ENCODE results near the gene MEAF6.

The MEAF6 gene

DNA sequence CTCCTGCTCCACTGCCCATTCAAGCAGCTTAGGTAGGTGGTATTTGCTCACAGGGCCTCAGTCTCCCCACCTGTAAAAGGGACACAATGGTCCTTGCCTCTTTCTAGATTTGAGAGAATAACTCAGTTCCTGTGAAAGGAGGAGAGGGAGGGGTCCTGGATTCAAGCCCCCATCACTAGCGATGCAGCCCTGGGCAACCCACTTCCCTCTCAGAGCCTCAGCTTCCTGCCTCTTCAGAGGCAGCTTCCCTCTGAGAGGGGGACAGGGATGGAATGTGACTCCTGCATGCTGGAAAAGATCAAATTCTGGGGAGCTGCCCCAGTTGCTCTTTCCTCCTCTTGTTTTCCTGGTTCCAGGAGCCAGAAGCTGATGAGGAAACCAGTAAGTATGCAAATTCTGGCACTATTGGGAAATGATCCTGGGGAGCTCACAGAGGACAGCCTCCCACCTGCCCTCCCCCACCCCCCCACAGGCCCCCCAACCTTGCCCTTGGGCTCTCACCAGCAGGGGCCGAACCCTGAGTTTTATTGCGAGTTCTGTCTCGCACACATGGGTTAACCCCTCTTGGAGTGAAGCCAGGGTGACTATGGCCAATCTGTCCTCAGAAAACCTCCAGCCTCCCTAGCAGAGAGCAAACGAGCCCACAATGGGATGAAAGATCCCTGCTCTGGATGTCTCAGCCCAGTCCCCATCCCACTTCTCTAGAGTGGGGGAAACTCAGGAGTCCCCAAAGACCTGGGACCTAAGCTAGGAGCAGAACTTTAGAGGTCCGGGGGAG, 28.5 kb downstream of the MEAF6 start:
- no peak for DNase-seq (ENCODE audit: low read depth in 2 of 2, low spot score in 1 of 2)

DNA sequence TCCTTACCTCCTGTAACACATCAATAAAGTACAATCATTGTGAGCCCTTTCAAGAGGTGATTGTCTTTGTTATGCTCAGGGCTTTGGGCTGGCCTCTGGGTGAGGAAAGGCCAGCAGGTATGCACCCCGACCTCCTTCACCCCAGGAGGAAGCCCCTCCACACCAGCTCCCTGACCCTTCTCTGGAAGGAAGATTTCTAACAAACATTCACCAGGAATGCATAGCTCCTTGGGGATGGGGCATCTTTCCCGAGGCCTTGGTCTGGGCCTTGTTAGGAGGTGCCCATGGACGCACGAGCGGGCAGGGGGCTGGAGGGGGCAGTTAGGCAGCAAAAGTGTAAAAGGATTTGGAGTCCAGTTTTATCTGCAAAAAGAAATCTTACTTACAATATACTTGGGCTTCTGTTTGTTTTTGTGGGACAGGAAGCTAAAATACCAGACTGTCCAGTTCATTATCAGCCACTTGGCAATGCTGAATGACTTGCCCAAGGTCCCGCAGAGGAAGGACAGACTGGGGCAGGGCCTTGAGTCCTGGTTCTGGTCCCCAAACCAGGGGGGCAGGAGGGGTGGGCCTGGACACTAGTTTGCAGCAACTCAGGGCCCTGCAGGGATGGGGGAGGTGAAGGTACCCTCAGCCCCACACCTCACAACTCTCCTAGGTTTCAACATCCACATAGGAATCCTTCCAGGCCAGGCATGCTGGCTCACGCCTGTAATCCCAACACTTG, 30.1 kb downstream of the MEAF6 start:
- no peak for DNase-seq (ENCODE audit: low read depth in 2 of 2, low spot score in 1 of 2)

DNA sequence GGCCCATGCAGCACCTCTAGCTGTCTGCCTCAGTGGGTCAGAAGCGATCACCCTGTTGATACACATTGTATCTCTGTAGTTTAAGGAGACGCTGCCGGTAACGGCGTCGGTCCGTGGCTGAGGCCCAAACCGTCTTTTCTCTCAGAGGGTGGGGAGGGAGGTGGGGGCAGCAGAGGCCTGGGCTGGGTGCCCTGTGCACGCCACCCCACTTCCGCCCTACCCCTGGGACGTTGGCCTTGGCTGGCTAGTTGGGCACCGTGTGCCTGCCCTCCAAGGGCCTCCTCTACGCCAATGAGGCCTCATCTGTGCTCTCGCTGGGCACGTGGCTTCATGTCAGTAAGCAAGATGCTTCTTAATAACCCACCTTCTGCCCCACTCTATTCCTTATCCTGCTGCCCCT, 30.8 kb downstream of the MEAF6 start:
- DNase-seq (ENCODE audit: low read depth in 2 of 2, low spot score in 1 of 2), result no peak

DNA sequence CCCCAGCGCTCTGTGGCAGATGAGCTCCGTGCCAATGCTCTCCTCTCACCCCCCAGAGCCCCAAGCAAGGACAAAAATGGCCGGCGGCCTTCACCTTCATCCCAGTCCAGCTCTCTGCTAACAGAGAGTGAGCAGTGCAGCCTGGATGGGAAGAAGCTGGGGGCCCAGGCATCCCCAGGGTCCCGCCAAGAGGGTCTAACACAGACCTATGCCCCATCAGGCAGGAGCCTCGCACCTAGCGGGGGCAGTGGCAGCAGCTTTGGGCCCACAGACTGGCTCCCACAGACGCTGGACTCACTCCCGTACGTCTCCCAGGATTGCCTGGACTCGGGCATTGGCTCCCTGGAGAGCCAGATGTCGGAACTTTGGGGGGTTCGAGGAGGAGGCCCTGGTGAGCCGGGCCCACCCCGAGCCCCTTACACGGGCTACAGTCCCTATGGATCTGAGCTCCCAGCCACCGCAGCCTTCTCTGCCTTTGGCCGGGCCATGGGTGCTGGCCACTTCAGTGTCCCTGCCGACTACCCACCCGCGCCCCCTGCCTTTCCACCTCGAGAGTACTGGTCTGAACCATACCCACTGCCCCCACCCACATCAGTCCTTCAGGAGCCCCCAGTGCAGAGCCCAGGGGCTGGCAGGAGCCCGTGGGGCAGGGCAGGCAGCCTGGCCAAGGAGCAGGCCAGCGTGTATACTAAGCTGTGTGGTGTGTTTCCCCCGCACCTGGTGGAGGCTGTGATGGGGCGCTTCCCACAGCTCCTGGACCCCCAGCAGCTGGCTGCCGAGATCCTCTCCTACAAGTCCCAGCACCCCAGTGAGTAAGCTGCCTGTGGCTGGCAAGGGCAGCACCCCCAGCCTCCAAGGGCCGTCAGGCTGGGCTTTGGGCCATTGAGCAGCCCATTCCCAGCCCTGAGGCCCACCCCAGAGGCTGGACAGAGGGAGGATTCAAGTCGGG, 31.5 kb downstream of the MEAF6 start:
- no peak for DNase-seq (ENCODE audit: low read depth in 2 of 2, low spot score in 1 of 2)

DNA sequence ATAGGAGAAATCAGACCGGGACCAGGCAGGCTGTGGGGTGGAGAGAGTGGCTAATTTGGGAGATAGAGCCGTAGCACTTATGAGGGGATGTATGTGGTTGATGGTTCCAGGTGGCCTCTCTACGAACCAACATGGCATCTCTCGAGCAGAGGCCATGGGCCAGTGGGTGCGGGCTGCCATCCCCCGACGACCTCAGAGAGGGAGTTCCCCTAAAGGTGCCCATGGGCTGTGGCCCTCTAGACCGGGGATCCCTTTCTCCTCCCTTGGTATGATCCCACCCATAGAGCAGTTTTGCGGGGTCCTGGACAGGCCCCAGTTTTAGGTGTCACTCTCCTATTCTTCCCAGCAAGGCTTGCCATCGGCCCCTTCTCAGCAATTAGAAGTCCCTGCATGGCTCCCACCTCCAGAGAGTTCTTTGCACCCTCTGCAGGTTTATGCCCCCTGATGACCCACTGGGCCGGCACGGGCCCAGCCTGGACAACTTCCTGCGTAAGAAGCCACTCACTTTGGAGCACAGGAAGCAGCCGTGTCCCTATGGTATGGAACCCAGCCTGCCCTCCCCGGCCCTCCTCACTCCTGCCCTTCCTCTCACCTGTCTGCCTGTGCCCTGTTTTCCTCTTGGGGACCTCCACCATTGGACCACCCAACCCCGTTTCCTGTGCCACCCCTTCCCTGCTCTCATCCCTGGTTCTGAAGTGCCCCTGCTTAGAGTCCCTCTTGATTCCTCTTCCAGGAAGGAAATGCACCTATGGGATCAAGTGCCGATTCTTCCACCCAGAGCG, 32.4 kb downstream of the MEAF6 start:
- no peak for DNase-seq (ENCODE audit: low read depth in 2 of 2, low spot score in 1 of 2)

DNA sequence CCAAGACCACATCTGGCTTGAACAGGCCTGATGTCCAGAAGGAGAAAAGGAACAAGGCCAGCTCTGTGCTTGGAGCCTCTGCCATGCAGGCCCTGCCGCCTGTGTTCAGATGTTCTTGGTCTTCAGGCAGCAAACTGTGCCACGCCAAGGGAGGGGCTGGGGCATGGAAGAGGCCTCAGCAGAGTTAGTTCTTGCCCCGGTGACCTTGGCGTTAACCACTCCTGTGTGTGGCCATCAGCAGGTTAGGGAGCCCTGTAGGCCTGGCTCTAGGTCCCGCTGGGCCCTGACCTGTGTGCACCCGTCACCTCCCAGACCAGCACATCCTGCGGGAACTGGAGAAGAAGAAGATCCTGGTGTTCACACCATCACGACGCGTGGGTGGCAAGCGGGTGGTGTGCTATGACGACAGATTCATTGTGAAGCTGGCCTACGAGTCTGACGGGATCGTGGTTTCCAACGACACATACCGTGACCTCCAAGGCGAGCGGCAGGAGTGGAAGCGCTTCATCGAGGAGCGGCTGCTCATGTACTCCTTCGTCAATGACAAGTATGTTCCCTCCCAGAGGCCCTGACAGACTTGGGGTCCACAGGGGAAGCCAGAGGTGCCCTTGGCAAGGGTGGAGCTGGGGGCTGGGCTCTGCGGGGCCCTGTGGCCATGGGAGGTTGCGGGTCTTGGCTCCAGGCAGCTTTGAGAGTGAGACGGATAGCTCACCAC, 33.1 kb downstream of the MEAF6 start:
- no peak for DNase-seq (ENCODE audit: low read depth in 2 of 2, low spot score in 1 of 2)

DNA sequence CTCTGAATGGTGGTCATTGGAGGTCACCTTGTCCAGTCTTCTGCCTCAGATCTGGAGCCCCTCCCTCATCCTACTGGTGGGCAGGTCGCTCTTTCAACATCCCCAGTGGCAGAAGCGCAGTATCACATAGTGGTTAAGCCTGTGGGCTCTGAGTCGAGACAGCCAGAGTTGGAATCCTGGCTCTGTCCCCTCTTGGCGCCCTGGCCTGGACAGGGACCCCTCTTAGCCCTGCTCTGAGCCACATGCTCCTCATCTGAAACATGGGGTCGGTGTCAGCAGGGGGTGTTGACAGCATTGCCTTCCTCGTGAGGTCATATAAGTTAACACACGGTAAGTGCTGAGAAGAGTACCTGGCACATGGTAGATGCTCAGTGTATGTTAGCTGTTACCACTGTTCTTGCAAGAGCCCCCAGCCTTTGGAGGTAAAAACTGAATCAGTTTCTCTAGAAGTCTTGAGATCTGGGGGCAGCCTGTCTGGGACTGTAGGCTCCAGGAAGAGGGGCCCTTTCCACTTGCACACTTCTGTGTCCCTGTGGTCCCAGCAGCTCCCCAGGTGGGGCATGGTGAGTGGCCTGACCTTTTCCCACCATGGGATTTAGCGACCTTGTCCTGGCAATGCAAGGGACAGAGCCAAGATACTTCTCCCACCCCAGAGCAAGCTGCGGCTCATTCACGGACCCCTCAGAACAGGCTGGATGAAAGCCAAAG, 33.8 kb downstream of the MEAF6 start:
- no peak for DNase-seq (ENCODE audit: low read depth in 2 of 2, low spot score in 1 of 2)

DNA sequence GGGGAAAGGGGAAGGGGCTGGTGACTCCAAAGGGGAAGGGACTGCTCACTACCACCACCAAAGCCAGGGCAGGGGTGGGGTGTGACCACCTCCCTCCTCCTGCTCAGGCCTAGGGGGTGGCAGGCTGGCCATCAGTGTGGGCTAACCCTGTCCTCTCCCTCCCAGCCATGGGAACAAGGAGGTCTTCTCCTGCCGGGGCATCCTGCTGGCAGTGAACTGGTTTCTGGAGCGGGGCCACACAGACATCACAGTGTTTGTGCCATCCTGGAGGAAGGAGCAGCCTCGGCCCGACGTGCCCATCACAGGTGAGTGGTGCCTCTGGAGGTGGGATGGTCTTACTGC, 34.5 kb downstream of the MEAF6 start:
- no peak for DNase-seq (ENCODE audit: low read depth in 2 of 2, low spot score in 1 of 2)

DNA sequence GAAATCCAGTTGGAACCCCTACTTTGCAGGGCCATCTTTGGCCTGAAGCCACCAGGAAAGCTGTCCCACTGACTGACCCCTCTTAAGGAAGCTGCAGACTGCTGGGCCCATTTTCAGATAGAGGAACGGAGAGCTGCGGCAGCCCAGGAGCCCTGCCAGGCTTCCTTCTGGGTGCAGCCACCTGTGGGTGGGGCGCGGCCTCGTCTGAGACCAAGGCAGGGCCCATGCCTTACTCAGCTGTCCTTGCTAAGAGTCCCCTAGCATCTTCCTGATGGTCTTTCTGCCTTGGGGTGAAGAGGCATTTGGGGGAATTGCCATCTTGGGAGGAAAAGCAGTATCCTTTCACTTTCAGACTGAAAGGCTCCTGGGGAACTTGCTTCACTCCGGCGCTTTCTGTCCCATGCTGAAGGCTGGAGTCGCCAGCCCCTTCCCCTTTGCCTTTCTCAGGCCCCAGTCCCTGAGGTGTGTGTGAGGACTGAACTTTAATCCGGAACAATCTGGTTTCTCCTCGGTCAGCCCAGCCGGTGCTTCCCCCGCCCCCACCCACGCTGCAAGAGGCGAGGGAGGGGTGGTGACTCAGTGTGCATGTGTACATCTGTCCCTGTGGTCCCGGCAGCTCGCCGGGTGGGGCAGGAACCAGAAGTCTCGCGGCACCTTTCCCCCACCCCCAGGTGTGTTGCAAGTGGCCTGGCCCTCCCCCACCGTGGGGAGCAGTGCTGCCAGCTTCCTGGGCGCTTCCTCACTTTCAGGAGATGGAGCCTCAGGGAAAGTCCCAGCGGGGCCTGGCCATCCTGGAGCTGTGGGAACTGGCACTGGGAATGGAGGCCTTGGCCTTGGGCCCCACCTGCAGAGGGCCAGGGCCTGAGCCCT, 35.1 kb downstream of the MEAF6 start:
- DNase-seq (ENCODE audit: low read depth in 2 of 2, low spot score in 1 of 2), result peak in 1 of 2 donors; percentile 78

DNA sequence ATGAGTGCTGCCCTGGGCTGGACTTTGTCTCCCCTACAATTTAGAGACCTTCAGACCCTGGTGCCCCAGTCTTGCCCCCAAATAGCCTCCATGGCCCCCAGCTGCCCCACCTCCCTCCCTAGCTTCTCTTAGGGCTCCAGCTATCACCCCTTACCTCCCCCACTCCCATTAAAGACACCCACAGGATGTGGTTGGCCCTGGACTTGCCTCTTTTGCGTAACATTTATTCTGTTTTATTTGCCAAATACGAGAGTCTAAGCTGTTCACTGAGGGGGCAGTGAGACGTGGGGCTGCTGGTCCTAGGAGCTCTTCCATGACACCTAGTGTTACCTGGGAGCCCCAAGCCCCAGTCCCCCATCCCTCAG, 35.7 kb downstream of the MEAF6 start:
- DNase-seq (ENCODE audit: low read depth in 2 of 2, low spot score in 1 of 2), result peak in 1 of 2 donors; percentile 29

DNA sequence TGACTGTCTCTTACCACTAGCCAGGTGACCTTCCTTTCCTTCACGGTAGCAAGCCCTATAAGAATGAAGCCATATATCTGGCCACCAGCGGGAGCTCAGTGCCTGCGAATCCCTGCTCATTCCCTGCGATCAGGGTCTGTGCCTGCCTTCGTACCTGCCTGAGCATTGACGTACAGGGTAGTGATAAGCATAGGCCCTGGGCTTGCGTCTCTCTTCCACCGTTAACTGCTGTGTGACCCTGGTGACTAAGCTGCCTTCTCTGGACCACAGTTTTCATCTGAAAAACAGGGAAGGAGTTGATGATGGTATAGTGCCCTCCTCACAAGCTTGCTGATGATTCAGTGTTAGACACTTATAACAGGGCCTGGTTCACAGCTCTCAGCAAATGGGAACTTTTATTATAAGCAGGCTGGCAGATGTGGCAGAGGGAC, 36.1 kb downstream of the MEAF6 start:
- peak in 1 of 2 donors; percentile 31 for DNase-seq (ENCODE audit: low read depth in 2 of 2, low spot score in 1 of 2)

DNA sequence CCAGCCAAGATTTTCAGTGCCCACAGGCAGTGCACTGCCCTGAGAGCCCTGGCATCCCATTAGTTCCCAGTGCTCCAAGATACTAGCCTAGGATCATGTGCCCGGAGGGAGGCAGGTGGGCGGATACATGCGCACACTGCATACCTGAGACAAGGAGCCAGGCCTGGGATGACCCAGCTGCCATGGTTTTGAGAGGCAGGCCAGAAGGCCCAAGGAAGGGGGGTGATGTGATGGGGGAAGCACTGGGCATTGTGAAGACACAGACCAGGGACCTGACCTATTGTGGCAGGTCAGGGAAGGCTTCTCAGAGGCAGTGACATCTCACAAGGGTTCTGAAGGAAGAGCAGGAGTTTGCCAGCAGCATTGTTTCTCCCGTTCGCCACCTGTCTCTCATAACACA, 36.6 kb downstream of the MEAF6 start:
- no peak for DNase-seq (ENCODE audit: low read depth in 2 of 2, low spot score in 1 of 2)

DNA sequence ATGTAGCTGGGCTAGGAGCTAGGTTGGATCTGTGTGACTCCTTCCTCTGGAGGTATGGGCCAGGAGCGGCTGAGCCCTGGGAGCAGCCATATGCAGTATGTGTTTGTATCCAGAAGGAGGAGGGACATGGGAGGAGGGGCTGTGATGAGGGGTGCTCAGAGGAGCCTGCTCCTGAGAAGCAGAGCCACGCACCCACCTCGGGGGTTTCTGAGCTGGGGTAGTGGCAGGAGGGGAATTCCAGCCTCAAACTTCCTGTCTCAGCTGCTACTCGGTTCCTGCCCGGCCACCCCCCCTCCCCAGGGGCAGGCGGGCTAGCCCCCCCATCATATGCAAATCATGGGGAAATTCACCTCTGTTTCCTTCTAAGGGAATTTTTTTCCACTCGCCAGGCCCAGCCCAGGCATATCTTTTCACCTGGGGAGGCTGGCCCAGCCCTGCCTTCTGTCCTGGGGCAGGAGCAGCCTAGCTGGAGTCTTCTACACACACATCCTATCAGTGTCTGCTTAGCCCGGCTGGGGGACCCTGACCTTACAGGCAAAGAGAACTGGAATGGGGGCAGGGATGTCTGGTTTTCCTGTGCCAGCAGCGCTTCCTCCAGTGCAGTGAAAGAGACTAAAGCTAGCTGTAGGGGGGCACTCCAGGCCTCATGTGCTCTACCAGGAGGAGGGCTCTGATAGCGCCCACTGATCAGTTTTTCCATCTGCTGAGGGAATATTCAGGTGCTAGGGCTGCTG, 37.2 kb downstream of the MEAF6 start:
- DNase-seq (ENCODE audit: low read depth in 2 of 2, low spot score in 1 of 2), result peak in 1 of 2 donors; percentile 74

DNA sequence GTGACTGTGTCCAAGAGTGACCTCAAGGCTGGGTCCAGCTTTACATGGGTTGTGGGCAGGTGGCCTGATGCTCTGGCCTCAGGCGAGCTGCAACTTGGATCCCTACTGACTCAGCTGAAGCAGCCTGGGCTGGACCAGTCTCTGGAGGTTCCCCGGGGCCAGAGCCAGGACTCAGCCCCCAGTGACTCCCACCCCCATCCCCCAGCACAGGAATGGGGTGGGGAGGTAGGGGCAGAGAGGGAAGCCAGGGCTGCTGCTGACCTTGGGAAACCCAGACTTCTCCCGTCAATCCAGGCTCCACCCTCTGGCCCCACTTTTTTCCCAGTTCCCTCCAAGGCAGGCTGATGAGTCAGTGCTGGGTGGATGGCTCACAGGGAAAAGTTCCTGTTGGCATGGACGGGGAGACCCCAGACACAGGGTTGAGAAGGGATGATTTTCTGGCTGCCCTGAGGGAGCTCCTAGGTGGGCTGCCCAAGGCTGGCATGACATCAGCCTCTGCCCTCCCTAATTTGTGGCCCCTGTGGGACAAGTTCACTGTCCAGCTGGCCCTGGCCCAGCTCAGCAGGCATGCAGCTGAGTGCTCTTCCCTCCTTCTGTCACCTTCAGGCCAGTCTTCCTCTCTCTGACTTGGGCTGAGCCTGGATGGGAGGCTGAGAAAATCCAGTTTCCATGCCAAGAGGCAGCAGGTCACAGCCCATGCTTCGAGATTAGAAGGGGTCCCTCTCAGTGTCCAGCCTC, 37.9 kb downstream of the MEAF6 start:
- DNase-seq (ENCODE audit: low read depth in 2 of 2, low spot score in 1 of 2), result no peak

DNA sequence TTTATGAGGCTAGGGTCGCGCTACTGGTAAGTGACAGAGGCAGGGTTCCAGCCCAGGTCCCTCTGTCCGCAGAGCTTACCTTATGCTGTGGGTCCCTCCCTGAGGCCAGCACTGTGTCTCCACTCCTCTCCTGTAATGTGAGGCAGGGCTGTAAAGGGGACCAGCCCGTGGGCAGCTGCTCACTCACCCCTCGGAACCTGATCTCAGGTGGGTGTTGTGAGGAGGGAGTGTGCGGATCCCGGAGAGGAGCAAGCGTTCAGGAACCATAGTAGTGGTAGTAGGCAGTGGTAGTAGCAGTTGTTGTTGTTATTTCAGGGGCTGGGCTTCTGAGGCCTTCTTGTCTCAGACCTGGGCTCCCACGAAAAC, 38.5 kb downstream of the MEAF6 start:
- DNase-seq (ENCODE audit: low read depth in 2 of 2, low spot score in 1 of 2), result no peak

DNA sequence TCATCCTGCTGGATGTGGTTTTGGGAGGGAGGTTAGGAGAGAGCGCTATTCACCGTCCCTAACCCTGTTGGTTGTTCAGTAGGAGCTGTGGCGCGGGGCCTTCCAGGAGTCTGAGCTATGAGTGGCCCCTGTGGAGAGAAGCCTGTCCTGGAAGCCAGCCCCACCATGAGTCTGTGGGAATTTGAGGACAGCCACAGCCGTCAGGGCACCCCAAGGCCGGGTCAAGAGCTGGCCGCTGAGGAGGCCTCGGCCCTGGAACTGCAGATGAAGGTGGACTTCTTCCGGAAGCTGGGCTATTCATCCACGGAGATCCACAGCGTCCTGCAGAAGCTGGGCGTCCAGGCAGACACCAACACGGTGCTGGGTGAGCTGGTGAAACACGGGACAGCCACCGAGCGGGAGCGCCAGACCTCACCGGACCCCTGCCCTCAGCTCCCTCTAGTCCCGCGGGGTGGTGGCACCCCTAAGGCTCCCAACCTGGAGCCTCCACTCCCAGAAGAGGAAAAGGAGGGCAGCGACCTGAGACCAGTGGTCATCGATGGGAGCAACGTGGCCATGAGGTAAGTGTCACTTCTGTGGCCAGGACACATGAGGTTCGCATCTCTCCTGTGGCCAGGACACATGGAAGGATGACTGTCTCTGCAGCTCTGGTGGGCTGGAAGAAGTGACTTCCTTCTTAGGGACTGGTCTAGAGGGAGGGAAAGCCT, 39.0 kb downstream of the MEAF6 start:
- no peak for DNase-seq (ENCODE audit: low read depth in 2 of 2, low spot score in 1 of 2)

Measured in stimulated activated CD8-positive, alpha-beta memory T cell treated with anti-CD3 and anti-CD28 coated beads, Interleukin-4, amount 100 ng/mL, for 1 hour (primary cell).